H7 (cell line): ENCODE measurements around the gene GPR62. TPM values are rescaled to one million over a fixed set of nuclear protein-coding genes. Genes with fewer than 3 reads are reported as not detected.
A peak's percentile ranks its signal among the peaks of the same experiment; 100 is the strongest.
"Not testable (repeated sequence)": the region's sequence is repeated elsewhere in the genome, so short reads cannot be mapped to it uniquely, and the experiment has no call there.

Source experiments
- DNase-seq: peaks from one replicate; pipeline ENCODE4 v3.0.0; 2012
- H3K27me3 ChIP-seq: 2 replicates; pipeline ENCODE4 v1.6.0; 2011; ENCODE audit warnings: mild to moderate bottlenecking, low read length; ENCODE audit not compliant: control insufficient read depth, insufficient read depth
- H3K36me3 ChIP-seq: replicated peaks from 2 replicates; pipeline ENCODE4 v1.5.1; 2011; ENCODE audit warnings: low read length; ENCODE audit not compliant: control insufficient read depth, insufficient read depth
- H3K4me3 ChIP-seq: 2 replicates; pipeline ENCODE4 v1.5.1; 2011; ENCODE audit warnings: low read depth, mild to moderate bottlenecking, control low read depth, low read length, moderate library complexity; ENCODE audit not compliant: insufficient read depth
- total RNA-seq: library from RNA; depleted of rRNA; stranded (reverse); fragments of >200 nt; shearing (Covaris generic); gene quantifications from 2 replicates; pipeline ENCODE4 v1.2.3, GENCODE V29; 2014

GPR62 gene
- total RNA-seq, 1 experiment from 2014 or later = 0.14 TPM

- no peaks in the 10 kb centered on the region for H3K27me3 ChIP-seq
- H3K4me3 ChIP-seq = peak overlapping the region; percentile 67
- no peaks in the 10 kb centered on the region; the same call in 1 of the 2 replicates for H3K36me3 ChIP-seq
- DNase-seq = peak; percentile 93
These were observed 27.2 kb downstream of the GPR62 start for GRCh38 chr3:51982352-51982837.

- Histone ChIP-seq H3K4me3 (peak within 1 kb of the TSS; percentile 67), H3K27me3 (no peaks in the 10 kb centered on the region), H3K36me3 (no peaks in the 10 kb centered on the region; the same call in 1 of the 2 replicates)
These were observed 27.8 kb downstream of the GPR62 start, which contains the start of gene ACY1 for GRCh38 chr3:51982838-51983577. ACY1 (plus strand) TSS chr3:51983535; CDS start chr3:51984065, 530 bp downstream.

DNA sequence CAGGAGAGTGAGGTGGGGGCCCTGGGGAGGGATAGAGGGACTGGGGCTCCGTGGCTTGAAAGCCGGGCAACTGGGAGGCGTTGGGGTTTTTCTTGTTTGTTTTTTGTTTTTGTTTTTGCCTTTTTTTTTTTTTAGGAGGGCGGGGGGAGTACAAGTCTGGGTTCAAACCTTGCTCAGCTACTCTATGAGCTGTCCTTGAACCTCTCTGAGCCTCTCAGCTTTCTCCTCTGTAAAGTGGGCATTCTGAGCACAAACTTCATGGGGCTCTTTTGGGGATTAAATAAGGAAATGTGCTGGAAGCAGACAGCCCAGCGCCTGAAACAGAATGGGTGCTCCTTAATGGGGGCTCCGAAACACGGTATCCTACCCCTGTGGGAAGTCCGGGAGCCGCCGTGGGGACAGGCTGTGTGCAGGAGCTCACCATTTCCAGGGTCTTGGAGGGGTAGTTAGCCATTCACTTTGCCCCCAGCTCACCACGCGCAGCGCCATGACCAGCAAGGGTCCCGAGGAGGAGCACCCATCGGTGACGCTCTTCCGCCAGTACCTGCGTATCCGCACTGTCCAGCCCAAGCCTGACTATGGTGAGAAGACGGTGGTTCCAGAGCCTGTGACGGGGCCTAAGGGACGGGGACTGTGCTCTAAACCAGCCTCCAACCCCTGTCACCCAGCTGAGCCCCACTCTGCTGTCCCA, 28.5 kb downstream of the GPR62 start:
- Histone ChIP-seq H3K27me3 (no peaks in the 10 kb centered on the region), H3K4me3 (peak overlapping the region; percentile 67), H3K36me3 (no peaks in the 10 kb centered on the region; the same call in 1 of the 2 replicates)
- DNase-seq = peak; percentile 66

More at GRCh38 chr3:51982838-51983577, 27.8 kb downstream of the GPR62 start, which contains the start of gene ACY1:
- DNase-seq = peak; percentile 98

DNA sequence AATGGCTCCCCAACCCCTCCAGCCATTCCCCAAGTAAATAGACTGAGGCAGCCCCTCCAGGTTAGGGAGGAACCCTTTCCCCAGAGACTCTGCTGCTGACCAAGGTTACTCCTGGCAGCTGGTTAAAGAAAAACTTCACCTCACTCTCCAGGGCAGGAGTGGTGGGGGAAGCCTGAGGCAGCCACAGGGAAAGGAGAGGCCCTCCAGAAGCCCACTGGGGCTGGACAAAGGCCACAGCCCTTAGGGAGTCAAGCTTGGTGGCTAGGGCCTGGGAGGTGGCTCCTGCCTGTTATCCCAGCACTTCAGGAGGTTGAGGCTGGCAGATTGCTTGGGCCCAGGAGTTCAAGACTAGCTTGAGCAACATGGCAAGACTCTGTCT, 29.1 kb downstream of the GPR62 start:
- Histone ChIP-seq H3K4me3 (no peak overlapping the region), H3K27me3 (no peaks in the 10 kb centered on the region), H3K36me3 (peaks cover 2% of the 10 kb centered on the region; the same call in 1 of the 2 replicates)
- no peak for DNase-seq

GRCh38 chr3:51985063-51985462, 29.9 kb downstream of the GPR62 start:
- no peaks in the 10 kb centered on the region for H3K27me3 ChIP-seq

GRCh38 chr3:51986010-51986947, 31.1 kb downstream of the GPR62 start:
- no peak overlapping the region for H3K4me3 ChIP-seq
- peaks cover 2% of the 10 kb centered on the region; the same call in 1 of the 2 replicates for H3K36me3 ChIP-seq
- H3K27me3 ChIP-seq = no peaks in the 10 kb centered on the region
- DNase-seq = no peak

More at GRCh38 chr3:51985063-51985462, 29.9 kb downstream of the GPR62 start:
- DNase-seq = no peak
- Histone ChIP-seq H3K4me3 (no peak overlapping the region), H3K36me3 (peaks cover 2% of the 10 kb centered on the region; the same call in 1 of the 2 replicates)

DNA sequence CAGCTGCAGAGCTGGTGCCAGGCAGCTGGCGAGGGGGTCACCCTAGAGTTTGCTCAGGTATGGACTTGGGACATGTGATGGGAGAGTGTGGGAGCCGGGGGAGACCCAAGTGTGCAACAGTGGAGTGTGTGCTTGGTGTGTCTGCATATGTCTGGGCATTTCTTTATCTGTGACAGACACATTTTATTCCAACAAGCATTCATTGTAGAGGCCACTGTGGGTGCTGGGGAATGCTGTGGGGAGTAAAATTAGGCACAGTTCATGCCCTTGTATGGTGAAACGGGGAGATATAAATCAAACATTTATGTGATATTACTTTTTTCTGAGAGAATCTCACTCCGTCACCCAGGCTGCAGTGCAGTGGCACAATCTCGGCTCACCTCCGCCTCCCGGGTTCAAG, 32.4 kb downstream of the GPR62 start:
- no peaks in the 10 kb centered on the region for H3K27me3 ChIP-seq

GRCh38 chr3:51988286-51989146, 33.3 kb downstream of the GPR62 start:
- Histone ChIP-seq H3K36me3 (peaks cover 4% of the 10 kb centered on the region), H3K4me3 (no peak overlapping the region), H3K27me3 (no peaks in the 10 kb centered on the region)
- DNase-seq = peak; percentile 47

More for the DNA sequence above, 32.4 kb downstream of the GPR62 start:
- Histone ChIP-seq H3K36me3 (peaks cover 2% of the 10 kb centered on the region), H3K4me3 (no peak overlapping the region)
- DNase-seq = no peak

DNA sequence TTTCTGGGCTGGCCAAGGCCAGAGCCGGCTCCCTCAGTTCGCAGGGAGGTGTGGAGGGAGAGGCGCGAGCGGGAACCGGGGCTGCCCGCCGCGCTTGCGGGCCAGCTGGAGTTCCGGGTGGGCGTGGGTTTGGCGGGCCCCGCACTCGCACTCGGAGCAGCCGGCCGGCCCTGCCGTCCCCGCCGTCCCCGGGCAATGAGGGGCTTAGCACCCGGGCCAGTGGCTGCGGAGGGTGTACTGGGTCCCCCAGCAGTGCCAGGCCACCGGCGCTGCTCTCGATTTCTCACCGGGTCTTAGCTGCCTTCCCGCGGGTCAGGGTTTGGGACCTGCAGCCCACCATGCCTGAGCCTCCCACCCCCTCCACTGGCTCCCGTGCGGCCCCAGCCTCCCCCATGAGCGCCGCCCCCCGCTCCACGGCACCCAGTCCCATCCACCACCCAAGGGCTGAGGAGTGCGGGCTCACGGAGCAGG, 35.4 kb downstream of the GPR62 start:
- H3K4me3 ChIP-seq, H3K27me3 ChIP-seq: not testable (repeated sequence)
- peak; percentile 48 for DNase-seq

DNA sequence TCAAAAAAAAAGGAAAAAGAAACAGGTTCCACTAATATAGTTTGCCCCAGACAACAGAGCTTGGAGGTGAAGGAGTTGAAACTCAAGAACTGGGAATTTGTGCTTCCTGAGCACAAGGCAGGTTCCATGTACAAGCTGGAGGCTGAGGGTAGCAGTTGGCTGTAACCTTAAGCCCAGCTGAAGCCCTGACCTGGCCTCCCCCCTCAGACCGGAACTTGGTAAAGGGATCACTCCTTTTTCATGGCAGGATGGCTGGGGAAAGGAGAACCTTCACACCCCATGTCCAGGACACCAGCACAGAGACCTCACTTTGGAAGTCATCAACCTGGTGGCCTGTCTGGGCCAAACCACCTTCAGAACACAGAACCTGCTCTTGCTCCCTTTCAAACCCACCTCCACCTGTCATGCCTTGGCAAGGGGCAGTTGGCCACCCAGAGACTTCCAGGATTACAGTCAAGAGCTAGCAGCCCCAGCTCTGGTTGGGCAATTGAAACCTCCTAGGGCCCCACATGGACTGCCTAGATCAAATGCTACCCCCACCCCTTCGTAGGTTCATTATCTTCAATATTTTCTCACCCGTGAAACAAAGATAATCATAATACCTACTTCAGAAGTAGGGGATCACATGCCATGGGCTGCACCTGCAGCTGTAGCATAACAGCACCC, 37.0 kb downstream of the GPR62 start:
- peak; percentile 41 for DNase-seq
- Histone ChIP-seq H3K36me3 (peaks cover 15% of the 10 kb centered on the region), H3K27me3 (no peaks in the 10 kb centered on the region), H3K4me3 (no peak overlapping the region)

More for the DNA sequence above, 35.4 kb downstream of the GPR62 start:
- peaks cover 15% of the 10 kb centered on the region for H3K36me3 ChIP-seq

GRCh38 chr3:51993657-51994056, 38.5 kb downstream of the GPR62 start:
- not testable (repeated sequence) for H3K27me3 ChIP-seq, H3K4me3 ChIP-seq, DNase-seq
- H3K36me3 ChIP-seq = peaks cover 15% of the 10 kb centered on the region

DNA sequence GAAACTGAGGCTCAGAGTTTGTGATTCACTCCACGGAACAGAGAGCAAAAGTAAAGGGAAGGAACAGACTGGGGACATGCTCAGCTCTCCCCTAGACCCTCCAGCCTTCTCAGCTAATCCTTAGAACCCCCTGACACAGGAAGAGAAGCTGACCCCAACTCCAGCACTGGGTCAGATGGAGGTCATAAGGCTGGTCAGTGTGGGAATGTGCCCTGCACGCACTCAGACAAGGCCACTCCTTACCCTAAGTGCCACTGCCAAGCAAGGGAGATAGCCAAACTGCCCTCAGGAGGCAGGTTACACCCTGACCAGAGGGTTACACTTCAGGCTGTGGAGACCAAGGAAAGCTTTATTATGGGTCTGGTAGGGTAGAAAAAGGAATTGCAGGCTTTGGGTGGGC, 39.3 kb downstream of the GPR62 start:
- H3K36me3 ChIP-seq = peaks cover 13% of the 10 kb centered on the region

More for the DNA sequence above, 39.3 kb downstream of the GPR62 start:
- DNase-seq = no peak
- Histone ChIP-seq H3K27me3 (no peaks in the 10 kb centered on the region), H3K4me3 (peak overlapping the region; percentile 80)
